H9 (cell line): Measurements from ENCODE around the gene PPBP. TPM values are rescaled to one million over a fixed set of nuclear protein-coding genes. Genes with fewer than 3 reads are reported as not detected.

Experiments
- DNase-seq: peaks from one replicate; pipeline ENCODE4 v3.0.0-alpha.2; 2017
- H2AFZ ChIP-seq: one replicate; pipeline ENCODE4 v1.6.1; 2013; ENCODE audit warnings: mild to moderate bottlenecking, low read length, control low read depth, moderate library complexity
- H2AK5ac ChIP-seq: 2 replicates; pipeline ENCODE4 v1.6.1; 2013; ENCODE audit warnings: low read length, control low read depth, mixed read lengths; ENCODE audit not compliant: insufficient read length
- H2BK120ac ChIP-seq: one replicate; pipeline ENCODE4 v1.6.1; 2013; ENCODE audit warnings: low read depth, mild to moderate bottlenecking, low read length, control low read depth, inconsistent platforms; ENCODE audit not compliant: poor library complexity, severe bottlenecking
- H2BK12ac ChIP-seq: 2 replicates; pipeline ENCODE4 v1.6.1; 2013; ENCODE audit warnings: low read length, control low read depth, mixed read lengths, low read depth; ENCODE audit not compliant: insufficient read length
- H2BK15ac ChIP-seq: 2 replicates; pipeline ENCODE4 v1.6.1; 2013; ENCODE audit warnings: low read depth, low read length, control low read depth
- H2BK20ac ChIP-seq: one replicate; pipeline ENCODE4 v1.6.1; 2013; ENCODE audit warnings: low read depth, mild to moderate bottlenecking, low read length, control low read depth, inconsistent platforms; ENCODE audit not compliant: poor library complexity, severe bottlenecking
- H2BK5ac ChIP-seq: 2 replicates; pipeline ENCODE4 v1.6.1; 2013; ENCODE audit warnings: low read length, control low read depth, mixed read lengths; ENCODE audit not compliant: insufficient read length
- H3K14ac ChIP-seq: 2 replicates; pipeline ENCODE4 v1.6.1; 2013; ENCODE audit warnings: low read length, control low read depth; ENCODE audit not compliant: insufficient read depth
- H3K18ac ChIP-seq: 2 replicates; pipeline ENCODE4 v1.6.1; 2013; ENCODE audit warnings: low read depth, mild to moderate bottlenecking, mixed read lengths, low read length, control low read depth; ENCODE audit not compliant: insufficient read length
- H3K23ac ChIP-seq: 2 replicates; pipeline ENCODE4 v1.6.1; 2013; ENCODE audit warnings: low read length, control low read depth, mixed read lengths, low read depth; ENCODE audit not compliant: insufficient read length
- H3K23me2 ChIP-seq: 2 replicates; pipeline ENCODE4 v1.6.1; 2013; ENCODE audit warnings: low read depth, mild to moderate bottlenecking, mixed read lengths, low read length, control low read depth; ENCODE audit not compliant: insufficient read length, poor library complexity, severe bottlenecking
- H3K27ac ChIP-seq: 2 replicates; pipeline ENCODE4 v1.5.1; 2013; ENCODE audit warnings: low read length, control low read depth, mixed read lengths, low read depth; ENCODE audit not compliant: insufficient read length
- H3K27me3 ChIP-seq: 2 replicates; pipeline ENCODE4 v1.6.1; 2013; ENCODE audit warnings: low read length, control low read depth, inconsistent platforms; ENCODE audit not compliant: insufficient read depth
- H3K4ac ChIP-seq: 2 replicates; pipeline ENCODE4 v1.6.1; 2013; ENCODE audit warnings: low read depth, mild to moderate bottlenecking, control low read depth, inconsistent platforms, low read length, moderate library complexity
- H3K4me1 ChIP-seq: 2 replicates; pipeline ENCODE4 v1.6.1; 2013; ENCODE audit warnings: low read length, control low read depth, inconsistent platforms; ENCODE audit not compliant: insufficient read depth
- H3K4me2 ChIP-seq: 2 replicates; pipeline ENCODE4 v1.6.1; 2013; ENCODE audit warnings: low read length, control low read depth, mixed read lengths; ENCODE audit not compliant: insufficient read length, insufficient read depth
- H3K56ac ChIP-seq: 2 replicates; pipeline ENCODE4 v1.6.1; 2013; ENCODE audit warnings: low read depth, mild to moderate bottlenecking, mixed read lengths, low read length, control low read depth; ENCODE audit not compliant: insufficient read length
- H3K79me1 ChIP-seq: 2 replicates; pipeline ENCODE4 v1.6.1; 2013; ENCODE audit warnings: low read depth, mild to moderate bottlenecking, moderate library complexity, low read length, control low read depth, inconsistent platforms; ENCODE audit not compliant: insufficient read depth, poor library complexity, severe bottlenecking
- H3K79me2 ChIP-seq: 2 replicates; pipeline ENCODE4 v1.6.1; 2013; ENCODE audit warnings: low read length, control low read depth, inconsistent platforms; ENCODE audit not compliant: insufficient read depth
- H3K9ac ChIP-seq: 2 replicates; pipeline ENCODE4 v1.6.1; 2013; ENCODE audit warnings: low read length, control low read depth, mixed read lengths; ENCODE audit not compliant: insufficient read length; ENCODE audit errors: extremely low read depth
- H3K9me3 ChIP-seq: one replicate; pipeline ENCODE4 v1.6.1; 2013; ENCODE audit warnings: low read depth, low read length, inconsistent platforms; ENCODE audit not compliant: control insufficient read depth
- H3T11ph ChIP-seq: one replicate; pipeline ENCODE4 v1.6.1; 2013; ENCODE audit warnings: mild to moderate bottlenecking, low read length, control low read depth, inconsistent platforms
- H4K20me1 ChIP-seq: one replicate; pipeline ENCODE4 v1.6.1; 2013; ENCODE audit not compliant: control insufficient read depth, insufficient read length, insufficient read depth
- H4K5ac ChIP-seq: 2 replicates; pipeline ENCODE4 v1.6.1; 2013; ENCODE audit warnings: low read depth, mild to moderate bottlenecking, mixed read lengths, low read length, control low read depth; ENCODE audit not compliant: insufficient read length
- H4K8ac ChIP-seq: replicated peaks from 2 replicates; pipeline ENCODE4 v1.6.1; 2013; ENCODE audit warnings: low read length, control low read depth, mixed read lengths, low read depth; ENCODE audit not compliant: insufficient read length
- H4K91ac ChIP-seq: 2 replicates; pipeline ENCODE4 v1.6.1; 2013; ENCODE audit warnings: low read depth, mild to moderate bottlenecking, moderate library complexity, mixed read lengths, low read length, control low read depth; ENCODE audit not compliant: insufficient read length
- H3K27ac Mint-ChIP-seq, 3 experiments: 2 replicates in 2 of 3; 3 replicates in 1 of 3; pipeline ENCODE4 v1.8.0; 2020 to 2021; ENCODE audit warnings: mixed read lengths in 3 of 3, mild to moderate bottlenecking in 1 of 3, moderate library complexity in 1 of 3
- H3K27me3 Mint-ChIP-seq: 2 replicates; pipeline ENCODE4 v1.8.0; 2021; ENCODE audit warnings: low read depth, mild to moderate bottlenecking, moderate library complexity, mixed read lengths
- H3K36me3 Mint-ChIP-seq, 3 experiments: 2 replicates in 2 of 3; 3 replicates in 1 of 3; pipeline ENCODE4 v1.8.0; 2020 to 2021; ENCODE audit warnings: low read depth in 3 of 3, mixed read lengths in 3 of 3; ENCODE audit not compliant: insufficient read depth in 1 of 3
- H3K4me1 Mint-ChIP-seq, 2 experiments: 2 replicates each; pipeline ENCODE4 v1.8.0; 2020; ENCODE audit warnings: mixed read lengths in 2 of 2
- H3K4me3 Mint-ChIP-seq, 2 experiments: 2 replicates in 1 of 2; 3 replicates in 1 of 2; pipeline ENCODE4 v1.8.0; 2020 to 2021; ENCODE audit warnings: mild to moderate bottlenecking in 2 of 2, mixed read lengths in 2 of 2, moderate library complexity in 1 of 2
- H3K9me3 Mint-ChIP-seq, 2 experiments: 2 replicates in 1 of 2; 3 replicates in 1 of 2; pipeline ENCODE4 v1.8.0; 2020; ENCODE audit warnings: mild to moderate bottlenecking in 2 of 2, mixed read lengths in 2 of 2, moderate library complexity in 1 of 2
- CTCF ChIP-seq: fragments of 200-600 bp; sonication (generic); conservative IDR thresholded peaks from 3 replicates; pipeline ENCODE4 v1.8.0; 2021; ENCODE audit warnings: antibody characterized with exemption, mild to moderate bottlenecking
- total RNA-seq: library from RNA; stranded (reverse); gene quantifications from 2 replicates; pipeline ENCODE4 v1.2.1, GENCODE V29; 2021

PPBP gene
- total RNA-seq, 1 experiment from 2014 or later: 0.33 TPM

DNA sequence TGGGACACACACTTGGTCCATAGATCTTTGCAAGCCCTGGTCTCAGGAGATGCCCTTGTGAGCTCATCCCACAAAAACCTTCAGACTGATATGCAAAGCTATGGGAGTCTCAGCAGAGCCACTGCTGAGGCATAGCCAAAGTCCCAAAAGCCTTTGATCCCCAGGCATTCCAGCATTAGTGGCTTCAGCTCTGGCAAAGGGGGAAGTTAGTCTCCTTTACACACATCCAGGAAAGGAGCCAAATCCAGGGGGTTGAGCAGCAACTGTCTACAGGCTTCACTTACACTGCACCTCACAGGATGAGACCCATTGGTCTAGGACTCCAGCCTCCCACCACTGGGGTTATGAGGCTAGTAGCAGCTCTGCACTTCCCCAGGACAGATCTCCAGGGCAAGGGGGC lies 20.1 kb downstream of the PPBP start:
- H3K4me1 ChIP-seq: no peaks in the 10 kb centered on the region
- H2BK20ac ChIP-seq: no peak overlapping the region
- DNase-seq: no peak
- H2BK12ac ChIP-seq: no peak overlapping the region
- H3K23ac ChIP-seq: no peak overlapping the region
- Mint-ChIP-seq H3K27me3 (peaks cover 13% of the 10 kb centered on the region; the same call in 1 of the 2 replicates), H3K4me1 (peaks cover 3 to 5% of the 10 kb centered on the region in 2 experiments), H3K36me3 (peaks cover 13 to 36% (median 19%) of the 10 kb centered on the region in 3 experiments), H3K27ac (no peak overlapping the region), H3K9me3 (peaks cover 28 to 39% of the 10 kb centered on the region in 2 experiments), H3K4me3 (no peak overlapping the region)
- H3K79me2 ChIP-seq: no peaks in the 10 kb centered on the region
- no peaks in the 10 kb centered on the region for H3K9me3 ChIP-seq
- no peak overlapping the region for H3T11ph ChIP-seq
- H3K9ac ChIP-seq: no peak overlapping the region
- H3K18ac ChIP-seq: no peak overlapping the region
- no peak overlapping the region for H2BK15ac ChIP-seq
- H3K79me1 ChIP-seq: no peaks in the 10 kb centered on the region
- H2AFZ ChIP-seq: no peak overlapping the region
- H3K27me3 ChIP-seq: no peaks in the 10 kb centered on the region
- no peak overlapping the region for H3K27ac ChIP-seq
- no peak overlapping the region for H4K8ac ChIP-seq
- H2BK5ac ChIP-seq: no peak overlapping the region
- TF ChIP-seq CTCF: no peak
- H3K14ac ChIP-seq: no peak overlapping the region
- no peak overlapping the region for H4K91ac ChIP-seq
- H3K4ac ChIP-seq: no peak overlapping the region
- no peak overlapping the region for H3K4me2 ChIP-seq
- H4K20me1 ChIP-seq: no peaks in the 10 kb centered on the region
- H2AK5ac ChIP-seq: no peak overlapping the region
- no peak overlapping the region for H3K56ac ChIP-seq
- no peak overlapping the region for H4K5ac ChIP-seq
- no peak overlapping the region for H2BK120ac ChIP-seq
- no peaks in the 10 kb centered on the region for H3K23me2 ChIP-seq
